ENCODE results near the gene SUSD1. TPM values are rescaled to one million over a fixed set of nuclear protein-coding genes. Genes with fewer than 3 reads are reported as not detected.
"Not testable (repeated sequence)": the region's sequence is repeated elsewhere in the genome, so short reads cannot be mapped to it uniquely, and the experiment has no call there.

The SUSD1 gene
- total RNA-seq, 2 donors from 2014 or later, result 11.8 to 23.7 TPM

DNA sequence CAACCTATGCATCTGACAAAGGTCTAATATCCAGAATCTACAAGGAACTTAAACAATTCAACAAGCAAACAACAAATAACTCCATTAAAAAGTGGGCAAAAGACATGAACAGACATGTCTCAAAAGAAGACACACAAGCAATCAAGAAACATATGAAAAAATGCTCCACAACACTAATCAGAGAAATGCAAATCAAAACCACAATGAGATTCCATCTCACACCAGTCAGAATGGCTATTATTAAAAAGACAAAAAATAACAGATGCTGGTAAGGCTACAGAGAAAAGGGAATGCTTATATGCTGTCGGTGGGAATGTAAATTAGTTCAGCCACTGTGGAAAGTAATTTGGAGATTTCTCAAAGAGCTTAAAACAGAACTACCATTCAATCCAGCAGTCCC lies 41.3 kb downstream of the SUSD1 start:
- ATAC-seq; H3K27ac Mint-ChIP-seq; H3K27me3 Mint-ChIP-seq; H3K4me1 Mint-ChIP-seq; DNase-seq; H3K9me3 ChIP-seq (ENCODE audit: control insufficient read depth, low read length, poor library complexity, severe bottlenecking); H3K36me3 Mint-ChIP-seq (ENCODE audit: low read depth); H3K4me3 Mint-ChIP-seq: not testable (repeated sequence)

DNA sequence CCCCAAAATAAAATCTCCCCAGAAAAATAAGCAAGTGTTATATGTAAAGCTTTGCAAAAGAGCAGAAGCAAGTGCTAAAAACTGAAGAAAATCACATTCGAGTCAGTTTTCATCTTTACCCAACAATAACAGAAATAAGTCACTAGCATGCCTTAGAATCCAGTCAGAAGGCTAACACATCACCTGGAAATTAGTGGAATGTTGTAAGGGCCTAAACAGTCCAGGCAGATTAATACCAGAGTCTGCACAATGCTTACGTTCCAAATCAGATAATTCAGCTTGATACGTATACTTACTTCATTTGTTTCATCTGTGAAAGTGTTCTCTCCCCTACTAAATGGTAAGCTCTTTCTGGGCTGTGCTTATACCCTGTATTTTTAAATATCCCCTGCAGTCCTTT lies 42.7 kb downstream of the SUSD1 start:
- ATAC-seq (no peak), DNase-seq (no peak)
- Mint-ChIP-seq H3K4me3 (no peak overlapping the region), H3K4me1 (peaks cover 3% of the 10 kb centered on the region), H3K36me3 (ENCODE audit: low read depth) (peaks cover 5% of the 10 kb centered on the region), H3K27ac (no peak overlapping the region), H3K27me3 (no peaks in the 10 kb centered on the region)
- no peaks in the 10 kb centered on the region for H3K9me3 ChIP-seq (ENCODE audit: control insufficient read depth, low read length, poor library complexity, severe bottlenecking)

DNA sequence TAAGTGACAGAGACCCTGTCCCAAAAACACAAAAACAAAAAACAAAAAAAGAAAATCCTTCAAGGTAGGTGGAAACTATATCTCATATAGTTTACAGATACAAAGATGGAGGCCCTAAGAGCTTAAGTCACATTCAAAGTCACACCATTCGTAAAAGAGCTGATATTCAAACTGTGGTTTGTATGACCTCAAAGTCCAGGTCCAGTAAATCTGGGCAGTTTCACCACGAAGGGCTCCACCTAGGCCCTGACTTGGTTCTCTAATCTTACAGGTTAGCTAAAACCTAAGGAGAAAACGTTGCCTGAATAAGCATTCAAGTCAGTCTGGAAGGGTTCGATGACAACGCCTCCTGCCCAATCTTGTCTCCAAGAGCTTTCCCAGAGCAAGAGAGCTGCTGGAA lies 44.1 kb downstream of the SUSD1 start:
- no peak for ATAC-seq
- Mint-ChIP-seq H3K4me3 (no peak overlapping the region), H3K27ac (no peak overlapping the region)

DNA sequence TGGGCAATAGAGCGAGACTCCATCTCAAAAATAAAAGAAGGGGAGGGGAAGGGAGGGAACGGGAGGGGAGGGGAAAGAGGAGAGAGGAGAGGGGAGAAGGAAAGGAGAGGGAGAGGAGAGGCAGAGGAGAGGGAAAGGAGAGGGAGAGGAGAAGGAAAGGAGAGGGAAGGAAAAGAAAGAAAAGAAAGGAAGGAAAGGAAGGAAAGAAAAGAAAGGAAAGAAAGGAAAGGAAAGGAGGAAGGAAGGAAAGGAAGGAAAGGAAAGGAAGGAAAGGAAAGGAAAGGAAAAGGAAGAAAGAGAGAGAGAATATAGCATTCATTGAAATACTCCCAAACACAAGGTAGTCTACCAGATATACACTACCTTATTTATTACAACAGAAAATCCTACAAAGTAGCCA lies 44.8 kb downstream of the SUSD1 start:
- peaks cover 6% of the 10 kb centered on the region for H3K36me3 Mint-ChIP-seq (ENCODE audit: low read depth)

More for the DNA sequence above, 44.1 kb downstream of the SUSD1 start:
- Mint-ChIP-seq H3K36me3 (ENCODE audit: low read depth) (peaks cover 6% of the 10 kb centered on the region), H3K27me3 (no peaks in the 10 kb centered on the region), H3K4me1 (peaks cover 5% of the 10 kb centered on the region)
- no peaks in the 10 kb centered on the region for H3K9me3 ChIP-seq (ENCODE audit: control insufficient read depth, low read length, poor library complexity, severe bottlenecking)
- no peak for DNase-seq

GRCh38 chr9:112129246-112129645 lies 45.9 kb downstream of the SUSD1 start:
- Mint-ChIP-seq H3K27ac (peak overlapping the region; percentile 51), H3K27me3 (no peaks in the 10 kb centered on the region), H3K4me3 (no peak overlapping the region), H3K4me1 (peaks cover 6% of the 10 kb centered on the region), H3K36me3 (ENCODE audit: low read depth) (peaks cover 6% of the 10 kb centered on the region)
- H3K9me3 ChIP-seq (ENCODE audit: control insufficient read depth, low read length, poor library complexity, severe bottlenecking), result no peaks in the 10 kb centered on the region
- no peak for ATAC-seq
- no peak for DNase-seq

More for the DNA sequence above, 44.8 kb downstream of the SUSD1 start:
- DNase-seq (no peak), ATAC-seq (no peak)
- Mint-ChIP-seq H3K27ac (no peak overlapping the region), H3K27me3 (no peaks in the 10 kb centered on the region), H3K4me1 (peaks cover 6% of the 10 kb centered on the region), H3K4me3 (no peak overlapping the region)
- H3K9me3 ChIP-seq (ENCODE audit: control insufficient read depth, low read length, poor library complexity, severe bottlenecking), result no peaks in the 10 kb centered on the region

DNA sequence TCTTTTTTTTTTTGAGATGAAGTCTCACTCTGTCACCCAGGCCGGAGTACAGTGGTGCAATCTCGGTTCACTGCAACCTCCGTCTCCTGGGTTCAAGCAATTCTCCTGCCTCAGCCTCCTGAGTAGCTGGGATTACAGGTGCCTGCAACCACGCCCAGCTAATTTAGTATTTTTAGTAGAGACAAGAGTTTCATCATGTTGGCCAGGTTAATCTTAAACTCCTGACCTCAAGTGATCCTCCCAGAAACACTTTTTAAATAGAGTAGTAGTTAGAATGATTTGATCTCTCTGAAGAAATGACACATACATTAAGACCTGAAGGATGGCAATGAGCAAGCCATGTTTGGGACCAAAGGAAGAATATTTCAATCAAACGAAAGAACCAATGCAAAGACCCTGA lies 46.7 kb downstream of the SUSD1 start:
- not testable (repeated sequence) for H3K4me3 Mint-ChIP-seq; H3K9me3 ChIP-seq (ENCODE audit: control insufficient read depth, low read length, poor library complexity, severe bottlenecking); H3K27me3 Mint-ChIP-seq; H3K36me3 Mint-ChIP-seq (ENCODE audit: low read depth); DNase-seq; ATAC-seq; H3K4me1 Mint-ChIP-seq
- peak overlapping the region; percentile 51 for H3K27ac Mint-ChIP-seq

DNA sequence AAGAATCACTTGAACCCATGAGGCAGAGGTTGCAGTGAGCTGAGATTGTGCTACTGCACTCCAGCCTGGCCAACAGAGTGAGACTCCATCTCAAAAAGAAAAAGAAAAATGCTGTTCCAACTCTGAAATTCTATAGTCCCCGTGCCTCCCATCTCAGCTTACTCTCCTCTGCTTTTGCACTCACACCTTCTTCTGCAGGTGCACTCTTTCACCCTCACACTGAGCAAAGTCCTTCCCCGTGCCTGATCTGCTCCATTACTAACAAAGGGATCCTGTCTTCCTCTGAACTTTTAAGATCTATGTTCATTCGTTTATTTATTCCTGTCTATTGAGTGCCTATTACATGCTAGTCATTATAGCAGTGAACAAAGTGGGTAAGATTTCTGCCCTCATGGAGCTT lies 47.8 kb downstream of the SUSD1 start:
- Mint-ChIP-seq H3K4me1 (peaks cover 6% of the 10 kb centered on the region), H3K36me3 (ENCODE audit: low read depth) (peaks cover 10% of the 10 kb centered on the region), H3K27ac (no peak overlapping the region), H3K4me3 (no peak overlapping the region), H3K27me3 (no peaks in the 10 kb centered on the region)
- DNase-seq (no peak), ATAC-seq (no peak)
- H3K9me3 ChIP-seq (ENCODE audit: control insufficient read depth, low read length, poor library complexity, severe bottlenecking), result no peaks in the 10 kb centered on the region

GRCh38 chr9:112125951-112126388 lies 49.1 kb downstream of the SUSD1 start:
- Mint-ChIP-seq H3K4me1 (peaks cover 6% of the 10 kb centered on the region), H3K4me3 (no peak overlapping the region), H3K27ac (no peak overlapping the region), H3K27me3 (no peaks in the 10 kb centered on the region), H3K36me3 (ENCODE audit: low read depth) (peaks cover 10% of the 10 kb centered on the region)
- H3K9me3 ChIP-seq (ENCODE audit: control insufficient read depth, low read length, poor library complexity, severe bottlenecking), result no peaks in the 10 kb centered on the region
- DNase-seq (no peak), ATAC-seq (no peak)

GRCh38 chr9:112124156-112124555 lies 50.9 kb downstream of the SUSD1 start:
- H3K27ac Mint-ChIP-seq, result no peak overlapping the region
- no peak for ATAC-seq

GRCh38 chr9:112121633-112122032 lies 53.5 kb downstream of the SUSD1 start:
- ATAC-seq (no peak), DNase-seq (no peak)
- peak overlapping the region; percentile 27 for H3K27ac Mint-ChIP-seq
- peaks cover 9% of the 10 kb centered on the region for H3K36me3 Mint-ChIP-seq (ENCODE audit: low read depth)
- H3K4me3 Mint-ChIP-seq, result no peak overlapping the region
- H3K4me1 Mint-ChIP-seq, result peaks cover 8% of the 10 kb centered on the region
- no peaks in the 10 kb centered on the region for H3K27me3 Mint-ChIP-seq
- no peaks in the 10 kb centered on the region for H3K9me3 ChIP-seq (ENCODE audit: control insufficient read depth, low read length, poor library complexity, severe bottlenecking)

More at GRCh38 chr9:112124156-112124555, 50.9 kb downstream of the SUSD1 start:
- DNase-seq, result no peak
- no peaks in the 10 kb centered on the region for H3K9me3 ChIP-seq (ENCODE audit: control insufficient read depth, low read length, poor library complexity, severe bottlenecking)
- Mint-ChIP-seq H3K36me3 (ENCODE audit: low read depth) (peaks cover 12% of the 10 kb centered on the region), H3K27me3 (no peaks in the 10 kb centered on the region), H3K4me3 (no peak overlapping the region), H3K4me1 (peaks cover 10% of the 10 kb centered on the region)

DNA sequence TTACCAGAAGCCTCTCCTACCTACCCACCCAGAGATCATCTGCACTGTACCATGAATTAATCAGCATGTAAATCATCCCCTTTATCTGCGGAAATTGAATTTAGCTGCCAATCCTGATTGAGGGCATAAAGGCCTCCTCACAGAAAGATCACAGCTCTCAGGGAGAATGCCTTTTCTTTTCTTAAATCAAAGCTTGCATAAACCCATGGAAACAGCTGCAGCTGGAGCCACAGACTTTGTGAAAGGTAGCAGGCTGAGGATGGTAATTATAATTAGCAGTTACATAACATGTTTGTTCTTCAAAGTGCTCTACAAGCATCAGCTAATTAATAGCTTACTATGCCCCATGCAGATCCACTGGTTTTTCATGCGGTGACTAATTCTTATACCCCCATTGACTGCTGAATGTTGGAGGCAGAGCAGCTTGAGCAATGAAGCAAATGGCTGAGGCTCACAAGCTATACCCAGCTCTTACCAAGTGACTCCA lies 54.6 kb downstream of the SUSD1 start:
- DNase-seq (no peak), ATAC-seq (no peak)
- Mint-ChIP-seq H3K36me3 (ENCODE audit: low read depth) (peaks cover 7% of the 10 kb centered on the region), H3K4me3 (no peak overlapping the region), H3K27ac (no peak overlapping the region), H3K4me1 (peaks cover 6% of the 10 kb centered on the region), H3K27me3 (no peaks in the 10 kb centered on the region)
- H3K9me3 ChIP-seq (ENCODE audit: control insufficient read depth, low read length, poor library complexity, severe bottlenecking), result no peaks in the 10 kb centered on the region

- no peak for ATAC-seq
- H3K27ac Mint-ChIP-seq, result no peak overlapping the region
- no peak overlapping the region for H3K4me3 Mint-ChIP-seq
- H3K27me3 Mint-ChIP-seq, result no peaks in the 10 kb centered on the region
- peaks cover 7% of the 10 kb centered on the region for H3K36me3 Mint-ChIP-seq (ENCODE audit: low read depth)
- DNase-seq, result no peak
- H3K4me1 Mint-ChIP-seq, result peaks cover 6% of the 10 kb centered on the region
- H3K9me3 ChIP-seq (ENCODE audit: control insufficient read depth, low read length, poor library complexity, severe bottlenecking), result no peaks in the 10 kb centered on the region
Measured at GRCh38 chr9:112120030-112120341, 55.1 kb downstream of the SUSD1 start.

DNA sequence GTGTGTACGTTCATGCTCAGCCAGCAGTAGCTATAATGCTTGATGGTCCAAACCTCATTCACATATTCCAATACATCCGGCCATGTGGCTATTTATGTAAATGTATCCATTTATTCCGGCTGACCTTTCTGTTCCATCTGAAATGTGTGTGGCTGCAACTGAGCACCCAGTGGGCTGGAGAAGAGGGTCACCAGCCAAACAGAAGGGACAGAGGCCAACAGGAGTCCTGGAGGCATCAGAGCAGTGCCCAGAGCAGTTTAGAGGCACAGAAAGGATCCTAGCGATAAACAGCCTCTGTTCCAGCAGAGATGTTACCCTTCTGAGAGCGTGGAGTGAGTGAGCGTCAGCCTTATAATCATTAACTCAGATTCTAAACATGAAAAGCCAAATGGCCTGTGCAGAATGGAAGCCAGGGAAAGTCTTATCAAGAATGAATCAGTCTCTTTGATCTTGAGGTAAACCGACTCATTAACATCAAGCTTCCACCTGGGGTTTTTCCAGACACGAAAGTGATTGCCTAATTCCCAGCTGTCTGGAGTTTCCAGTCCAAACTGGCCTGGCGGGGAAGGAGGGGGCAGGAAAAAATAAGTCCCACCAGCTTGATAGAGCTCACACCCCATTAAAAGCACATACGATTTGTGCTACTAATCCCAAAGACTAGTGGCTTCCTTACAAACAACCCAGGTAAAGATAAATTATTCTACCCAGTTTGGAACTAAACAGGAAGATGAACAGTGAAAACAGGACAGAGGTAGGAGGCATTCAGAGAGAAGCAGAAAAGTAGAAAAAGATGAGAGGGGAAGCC lies 55.7 kb downstream of the SUSD1 start:
- peaks cover 9% of the 10 kb centered on the region for H3K4me1 Mint-ChIP-seq
- ATAC-seq, result no peak
- peaks cover 7% of the 10 kb centered on the region for H3K36me3 Mint-ChIP-seq (ENCODE audit: low read depth)
- no peak for DNase-seq
- no peak overlapping the region for H3K4me3 Mint-ChIP-seq
- H3K27me3 Mint-ChIP-seq, result no peaks in the 10 kb centered on the region
- H3K9me3 ChIP-seq (ENCODE audit: control insufficient read depth, low read length, poor library complexity, severe bottlenecking), result no peaks in the 10 kb centered on the region
- no peak overlapping the region for H3K27ac Mint-ChIP-seq

- no peaks in the 10 kb centered on the region for H3K9me3 ChIP-seq (ENCODE audit: control insufficient read depth, low read length, poor library complexity, severe bottlenecking)
- H3K4me3 Mint-ChIP-seq, result no peak overlapping the region
- ATAC-seq (no peak), DNase-seq (no peak)
- H3K36me3 Mint-ChIP-seq (ENCODE audit: low read depth), result peaks cover 6% of the 10 kb centered on the region
- H3K27me3 Mint-ChIP-seq, result no peaks in the 10 kb centered on the region
- H3K4me1 Mint-ChIP-seq, result peaks cover 9% of the 10 kb centered on the region
- no peak overlapping the region for H3K27ac Mint-ChIP-seq
Measured at GRCh38 chr9:112118009-112118408, 57.1 kb downstream of the SUSD1 start.
